Hematopoietic multipotent progenitor cell treated with erythropoietin and hydrocortisone succinate and interleukin-3 and kit ligand, for 4 days (in vitro differentiated cells): Measurements from ENCODE around the gene IL1RL1.
A peak's percentile ranks its signal among the peaks of the same experiment; 100 is the strongest.

Source experiments
- DNase-seq: peaks from one replicate; pipeline ENCODE4 v3.0.0-alpha.2; 2015

Gene IL1RL1

GRCh38 chr2:102310964-102311640 is at the start of gene IL1RL1:
Gene IL1RL1, plus strand, starts transcription at chr2:102311563. Its CDS starts 26,702 bp downstream, at chr2:102338265.
- DNase-seq = peak; percentile 89

GRCh38 chr2:102262216-102263129 is 48.9 kb upstream of the IL1RL1 start:
- no peak for DNase-seq

- no peak for DNase-seq
These were observed 46.4 kb upstream of the IL1RL1 start for GRCh38 chr2:102264952-102265351.

- DNase-seq = no peak
These were observed 45.2 kb upstream of the IL1RL1 start for GRCh38 chr2:102266204-102266603.

GRCh38 chr2:102267774-102268173 is 43.6 kb upstream of the IL1RL1 start:
- DNase-seq = no peak

GRCh38 chr2:102268510-102269199 is 42.7 kb upstream of the IL1RL1 start:
- DNase-seq = no peak

GRCh38 chr2:102269200-102269524 is 42.2 kb upstream of the IL1RL1 start:
- peak; percentile 29 for DNase-seq

GRCh38 chr2:102271844-102272243 is 39.5 kb upstream of the IL1RL1 start:
- peak; percentile 71 for DNase-seq

- peak; percentile 39 for DNase-seq
These were observed 37.6 kb upstream of the IL1RL1 start for GRCh38 chr2:102273619-102274211.

- no peak for DNase-seq
These were observed 34.7 kb upstream of the IL1RL1 start for GRCh38 chr2:102276549-102277201.

GRCh38 chr2:102277202-102277700 is 34.1 kb upstream of the IL1RL1 start:
- DNase-seq = no peak

- DNase-seq = peak; percentile 49
These were observed 32.5 kb upstream of the IL1RL1 start for GRCh38 chr2:102278720-102279390.

- no peak for DNase-seq
These were observed 32.0 kb upstream of the IL1RL1 start for GRCh38 chr2:102279391-102279735.

- peak; percentile 50 for DNase-seq
These were observed 28.7 kb upstream of the IL1RL1 start for GRCh38 chr2:102282678-102283091.

GRCh38 chr2:102283996-102284395 is 27.4 kb upstream of the IL1RL1 start:
- peak; percentile 36 for DNase-seq

- no peak for DNase-seq
These were observed 26.8 kb upstream of the IL1RL1 start for GRCh38 chr2:102284611-102285010.

- DNase-seq = no peak
These were observed 26.0 kb upstream of the IL1RL1 start for GRCh38 chr2:102285368-102285767.

GRCh38 chr2:102286041-102286440 is 25.3 kb upstream of the IL1RL1 start:
- no peak for DNase-seq

GRCh38 chr2:102289129-102289528 is 22.2 kb upstream of the IL1RL1 start:
- DNase-seq = no peak

- DNase-seq = no peak
These were observed 20.8 kb upstream of the IL1RL1 start for GRCh38 chr2:102290594-102290993.

GRCh38 chr2:102291319-102292075 is 19.9 kb upstream of the IL1RL1 start:
- peak; percentile 62 for DNase-seq
